HG02938 (cell line): ENCODE data around the gene MARK4.
"Not testable (repeated sequence)": the region's sequence is repeated elsewhere in the genome, so short reads cannot be mapped to it uniquely, and the experiment has no call there.

Experiments
- ATAC-seq: cut with Tn5 transposase; IDR thresholded peaks from one replicate; pipeline ENCODE4 v1.9.1; 2021; ENCODE audit warnings: mild to moderate bottlenecking, moderate library complexity; ENCODE audit not compliant: unreplicated experiment

Gene MARK4

DNA sequence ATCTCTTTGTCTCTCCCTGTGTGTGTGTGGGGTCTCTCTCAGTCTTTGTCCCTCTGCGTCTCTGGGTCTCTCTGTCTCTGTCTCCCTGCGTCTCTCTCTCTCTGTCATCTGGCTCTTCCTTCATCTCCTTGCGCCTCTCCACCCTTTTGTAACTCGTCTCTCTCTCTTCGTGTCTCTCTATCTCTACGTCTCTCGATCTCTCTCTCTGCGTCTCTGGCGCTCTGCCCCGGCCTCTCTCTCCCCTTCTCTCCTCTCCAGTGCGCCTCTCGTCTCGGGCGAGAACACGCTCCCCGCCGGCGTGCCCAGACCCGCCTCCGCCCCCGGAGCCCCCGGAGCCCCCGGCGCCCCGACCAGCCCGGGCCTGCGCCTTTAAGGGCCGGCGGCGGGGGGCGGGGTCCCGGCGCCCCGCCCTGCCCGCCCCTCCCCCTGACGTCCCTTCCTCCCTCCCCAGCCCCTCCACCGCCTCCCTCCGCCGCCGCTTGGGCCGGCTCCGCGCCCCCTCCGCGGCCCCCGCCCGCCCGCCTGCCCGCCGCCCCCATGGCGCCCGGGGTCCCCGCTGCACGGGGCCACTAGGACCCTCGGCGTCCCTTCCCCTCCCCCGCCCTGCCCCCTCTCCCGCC is at the start of gene MARK4:
Gene MARK4, plus strand, starts transcription at position 440 of the 620 bp plus-strand sequence. CDS start 318 bp downstream, outside the sequence.
- no peak for ATAC-seq

- ATAC-seq: no peak
These were observed 48.4 kb upstream of the MARK4 start for GRCh38 chr19:45202637-45203036.

- ATAC-seq: no peak
These were observed 45.3 kb upstream of the MARK4 start for GRCh38 chr19:45205810-45206209.

- ATAC-seq: no peak
These were observed 44.7 kb upstream of the MARK4 start for GRCh38 chr19:45206328-45206727.

DNA sequence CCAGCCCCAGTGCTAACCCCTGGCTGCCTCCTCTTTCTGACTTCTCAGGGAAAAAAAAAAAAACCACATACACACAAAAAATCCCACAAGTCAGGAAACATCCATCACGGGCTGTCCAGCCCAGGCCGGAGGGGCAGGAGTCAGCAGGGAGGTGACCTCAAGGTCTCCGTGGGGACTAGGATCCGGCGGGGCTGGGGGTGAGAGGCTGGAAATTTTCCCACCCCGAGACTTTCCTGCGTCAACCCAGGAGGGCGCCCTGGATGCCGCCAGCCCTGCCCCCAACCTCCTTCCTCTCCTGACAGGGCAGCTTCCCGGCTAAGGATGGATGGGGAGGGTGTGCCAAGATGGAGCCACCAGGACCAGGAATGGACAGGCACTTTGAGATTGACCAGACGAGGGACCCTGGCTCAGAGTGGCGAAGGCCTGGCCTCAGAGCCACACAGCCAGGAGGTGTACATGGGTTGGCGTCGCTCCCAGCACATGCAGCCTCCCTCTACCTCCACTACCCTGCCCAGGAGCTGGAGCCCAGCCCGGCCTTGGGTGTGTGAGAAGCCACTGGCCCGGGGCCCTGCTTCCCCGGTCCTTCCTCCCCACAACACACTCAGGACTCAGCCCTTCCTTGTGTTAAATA is 39.2 kb upstream of the MARK4 start:
- ATAC-seq: no peak

DNA sequence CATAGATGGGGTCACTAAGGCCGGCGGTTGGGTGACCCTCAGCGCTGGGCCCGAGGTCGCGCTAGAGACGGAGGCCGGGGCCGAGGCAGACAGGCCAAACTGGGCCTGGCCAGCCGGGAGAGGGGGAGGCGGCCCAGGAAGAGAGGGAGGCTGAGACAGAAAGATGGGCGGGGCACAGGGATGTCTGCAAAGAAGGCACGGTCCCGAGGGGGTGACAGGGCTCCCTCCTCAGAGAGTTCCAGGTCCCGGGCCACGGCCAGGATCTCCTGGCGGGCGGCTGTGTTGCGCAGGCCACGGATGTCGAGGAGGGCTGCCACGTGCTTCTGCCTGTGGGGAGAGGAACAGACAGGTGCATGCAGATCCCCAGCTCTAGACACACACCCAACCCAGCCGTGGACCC is 38.0 kb upstream of the MARK4 start:
- no peak for ATAC-seq

DNA sequence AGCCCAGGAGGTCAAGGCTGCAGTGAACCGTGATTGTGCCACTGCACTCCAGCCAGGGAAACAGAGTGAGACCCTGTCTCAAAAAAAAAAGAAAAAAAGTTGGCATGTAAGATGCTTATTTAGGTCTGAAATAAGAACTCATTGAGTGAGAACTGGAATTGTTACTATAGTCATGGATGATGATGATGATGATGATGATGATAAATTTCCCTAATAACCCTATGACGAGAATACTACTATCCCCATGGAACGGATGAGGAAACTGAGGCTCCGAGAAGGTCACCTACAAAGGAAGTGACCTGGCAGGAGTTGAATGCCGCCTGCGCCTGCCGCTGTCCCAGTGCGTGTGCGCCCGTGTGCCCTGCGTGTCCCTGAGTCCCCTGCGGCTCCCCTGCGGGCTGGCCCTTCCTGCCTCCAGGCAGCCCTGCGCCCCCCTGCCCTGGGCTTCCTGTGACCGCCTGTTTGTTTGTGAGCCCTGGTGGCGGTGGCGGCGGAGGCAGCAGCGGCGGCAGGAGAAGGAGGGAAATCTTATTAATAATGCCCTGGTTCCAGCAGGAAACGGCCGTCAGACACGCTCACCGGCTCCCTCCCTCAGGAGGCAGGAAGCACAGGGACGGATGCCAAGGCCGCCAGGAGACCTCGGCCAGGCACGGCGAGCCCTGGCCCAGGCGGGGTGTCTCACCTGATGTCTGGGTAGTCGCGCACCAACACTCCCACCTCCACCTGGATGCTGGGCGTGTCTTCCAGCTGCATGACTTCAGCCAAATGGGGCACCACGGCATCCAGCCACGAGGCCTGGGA is 35.5 kb upstream of the MARK4 start:
- no peak for ATAC-seq

- no peak for ATAC-seq
These were observed 34.4 kb upstream of the MARK4 start for GRCh38 chr19:45216667-45217066.

- ATAC-seq: no peak
These were observed 33.7 kb upstream of the MARK4 start for GRCh38 chr19:45217193-45217956.

GRCh38 chr19:45217957-45218334 is 33.1 kb upstream of the MARK4 start:
- no peak for ATAC-seq

GRCh38 chr19:45218426-45218825 is 32.6 kb upstream of the MARK4 start:
- no peak for ATAC-seq

DNA sequence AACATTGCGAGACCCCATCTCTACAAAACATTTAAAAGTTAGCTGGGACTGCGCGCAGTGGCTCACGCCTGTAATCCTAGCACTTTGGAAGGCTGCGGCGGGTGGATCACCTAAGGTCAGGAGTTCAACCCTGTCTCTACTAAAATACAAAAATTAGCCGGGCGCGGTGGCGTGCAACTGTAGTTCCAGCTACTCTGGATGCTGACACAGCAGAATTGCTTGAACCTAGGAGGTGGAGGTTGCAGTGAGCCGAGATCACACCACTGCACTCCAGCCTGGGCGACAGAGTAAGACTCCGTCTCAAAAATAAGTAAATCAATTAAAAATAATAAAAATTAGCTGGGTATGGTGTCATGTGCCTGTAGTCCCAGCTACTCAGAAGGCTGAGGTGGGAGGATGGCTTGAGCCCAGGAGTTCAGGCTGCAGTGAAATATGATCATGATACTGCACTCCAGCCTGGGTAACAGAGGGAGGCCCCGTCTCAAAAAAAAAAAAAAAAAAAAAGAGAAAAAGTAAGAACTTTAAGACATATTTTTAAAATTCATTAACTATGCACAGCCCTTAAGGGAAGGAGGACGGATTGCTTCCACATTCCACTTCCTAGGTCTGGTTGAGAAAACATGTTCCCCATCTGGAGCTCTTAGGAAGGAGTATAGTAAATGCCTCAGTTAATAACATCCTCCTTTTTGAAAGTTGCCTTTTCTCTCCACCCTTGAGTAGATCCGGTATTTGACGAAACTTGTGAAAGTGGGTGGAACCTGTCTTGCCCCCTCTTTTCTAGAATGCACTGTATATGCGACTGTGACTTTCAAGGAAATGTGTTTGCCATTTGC is 31.9 kb upstream of the MARK4 start:
- ATAC-seq: no peak

DNA sequence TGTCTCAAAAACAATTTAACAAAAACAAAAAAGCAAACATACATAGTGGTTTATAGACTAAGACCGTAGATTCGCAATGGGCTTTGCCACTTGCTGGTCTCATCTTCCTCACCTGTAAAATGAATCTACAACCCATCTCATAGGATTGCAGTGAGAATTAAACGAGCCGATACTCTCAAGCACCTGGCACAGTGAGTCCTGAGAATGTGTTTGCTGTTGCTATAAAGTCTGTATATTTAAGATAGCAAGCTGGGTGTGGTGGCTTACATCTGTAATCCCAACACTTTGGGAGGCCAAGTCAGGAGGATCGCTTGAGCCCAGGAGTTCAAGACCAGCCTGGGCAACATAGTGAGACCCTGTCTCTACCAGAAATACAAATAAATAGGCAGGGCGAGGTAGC is 28.3 kb upstream of the MARK4 start:
- ATAC-seq: no peak

GRCh38 chr19:45223879-45224278 is 27.2 kb upstream of the MARK4 start:
- ATAC-seq: no peak

DNA sequence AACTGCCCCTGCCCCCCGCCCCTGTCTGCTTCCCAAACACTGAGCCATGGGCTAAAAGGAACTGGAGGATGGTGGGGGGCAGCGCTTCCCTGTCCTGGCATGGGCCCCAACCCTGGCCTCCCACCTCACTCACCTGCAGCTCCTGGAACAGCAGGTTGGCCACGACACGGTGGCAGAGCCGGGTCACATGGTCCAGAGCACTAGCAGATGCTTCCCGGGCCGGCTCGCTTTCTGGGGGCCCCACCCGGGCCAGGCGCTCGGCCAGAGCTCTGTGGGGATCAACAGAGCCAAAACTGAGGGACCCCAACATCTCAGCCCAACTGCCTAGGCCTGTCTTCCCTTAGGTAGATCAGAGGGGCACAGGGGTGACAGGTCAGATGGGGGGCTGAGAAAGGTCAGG is 26.4 kb upstream of the MARK4 start:
- no peak for ATAC-seq

GRCh38 chr19:45229056-45229455 is 22.0 kb upstream of the MARK4 start:
- ATAC-seq: not testable (repeated sequence)

DNA sequence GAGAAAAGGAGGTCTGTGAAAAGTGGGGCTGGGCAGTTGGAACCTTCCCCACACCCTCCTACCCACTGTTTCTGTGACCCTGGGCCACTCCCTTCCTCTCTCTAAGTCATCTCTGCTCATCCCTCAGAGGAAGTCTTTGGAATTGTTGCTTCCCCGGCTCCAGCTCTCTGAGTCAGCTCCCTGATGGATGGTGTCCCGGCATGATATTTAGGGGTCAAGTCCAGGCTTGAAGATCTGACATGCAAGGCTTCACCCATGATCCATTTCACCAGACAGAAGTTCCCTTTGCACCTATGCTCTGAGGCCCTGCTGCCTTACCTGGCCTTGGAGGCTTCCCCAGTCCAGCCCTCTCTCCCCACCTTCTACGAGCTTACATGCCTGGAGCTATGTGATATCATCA is 19.2 kb upstream of the MARK4 start:
- ATAC-seq: no peak

DNA sequence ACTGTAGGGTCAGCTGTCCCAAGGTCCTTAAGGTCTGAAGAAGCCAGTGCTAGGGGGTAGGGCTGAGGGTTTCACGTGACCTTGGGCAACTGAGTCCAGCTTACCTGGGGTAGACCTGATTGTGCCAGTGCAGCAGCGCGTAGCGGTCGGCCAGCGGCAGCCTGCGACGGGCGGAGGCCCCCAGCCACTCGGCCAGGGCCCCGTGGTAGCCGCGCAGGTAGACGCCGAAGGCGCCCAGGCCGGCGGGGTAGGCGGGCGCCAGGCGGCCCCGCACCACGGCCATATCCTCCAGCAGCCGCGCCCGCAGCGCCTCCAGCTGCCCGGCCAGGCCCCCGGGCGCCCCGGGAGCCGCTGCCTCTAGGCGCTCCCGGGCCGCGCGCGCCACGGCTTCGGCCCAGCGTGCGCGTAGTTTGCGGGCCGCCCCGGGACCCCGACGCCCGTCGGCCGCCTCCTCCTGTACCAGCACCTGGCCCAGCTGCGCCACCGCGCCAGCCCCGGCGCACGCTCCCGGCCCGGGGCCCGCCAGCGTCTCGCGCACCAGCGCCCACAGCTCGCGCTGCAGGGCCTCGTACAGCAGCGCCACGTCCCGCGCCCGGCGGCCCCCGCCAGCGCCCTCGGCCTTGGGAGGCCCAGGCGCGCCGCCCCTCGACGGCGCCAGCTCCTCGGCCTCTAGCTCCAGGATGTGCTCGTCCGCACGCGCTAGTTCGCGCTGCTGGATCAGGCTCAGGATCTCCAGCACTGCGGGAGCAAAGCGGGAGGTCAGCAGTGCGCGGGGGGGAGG is 16.8 kb upstream of the MARK4 start:
- ATAC-seq: no peak

DNA sequence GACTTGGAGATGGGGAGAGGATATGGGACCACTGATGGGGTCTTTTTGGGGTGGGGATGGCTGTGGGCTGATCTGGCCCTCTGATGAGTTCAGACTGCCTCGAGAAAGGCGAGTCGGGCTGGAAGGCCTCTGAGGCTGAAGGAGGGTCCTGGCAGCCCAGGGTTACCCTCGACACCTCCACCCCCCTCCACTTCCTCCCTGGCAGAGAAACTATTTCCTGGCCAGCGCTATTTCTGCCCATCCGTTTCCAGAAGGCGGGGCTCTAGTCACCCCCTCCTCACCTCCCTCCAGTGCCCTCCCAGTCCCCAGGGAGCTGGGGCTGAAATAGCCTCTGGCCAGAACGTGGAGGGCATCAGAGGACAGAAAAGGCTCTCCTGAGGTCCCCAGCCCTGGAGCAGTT is 15.6 kb upstream of the MARK4 start:
- ATAC-seq: no peak

- no peak for ATAC-seq
These were observed 12.5 kb upstream of the MARK4 start for GRCh38 chr19:45238556-45238955.
